ENCODE results near the gene VILL.
A peak's percentile ranks its signal among the peaks of the same experiment; 100 is the strongest.

DNA sequence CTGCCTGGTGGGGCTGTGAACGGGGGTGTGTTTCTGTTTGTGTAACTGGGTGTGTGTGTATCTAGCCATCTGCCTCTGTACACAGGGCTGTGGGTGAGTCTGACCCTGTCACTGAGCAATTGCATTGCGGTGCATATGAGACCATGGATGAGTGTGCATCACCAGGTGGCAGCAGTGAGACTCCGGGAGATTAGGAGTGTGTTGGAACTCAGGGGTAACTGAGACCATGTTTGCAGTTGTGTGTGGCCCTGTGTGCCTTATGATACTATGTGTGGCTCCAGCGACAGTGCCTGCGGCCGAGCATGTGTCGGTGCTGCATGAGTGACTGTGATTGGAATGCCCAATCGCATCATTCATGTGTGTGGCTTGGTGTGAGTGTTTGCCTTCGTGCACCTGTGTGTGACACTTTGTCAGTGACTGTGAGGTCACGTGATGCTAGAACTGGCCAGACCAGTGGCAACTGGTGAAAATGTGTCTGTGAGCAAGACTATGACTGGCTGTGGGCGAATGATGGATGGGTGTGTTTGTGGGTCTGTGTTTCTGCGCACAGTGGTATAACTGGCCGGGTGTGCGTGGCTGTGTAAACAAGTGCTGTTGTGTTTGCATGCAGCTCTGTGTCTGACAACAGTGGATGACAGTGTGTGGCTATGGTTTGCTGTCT, 14.0 kb downstream of the VILL start:
- TF ChIP-seq CTCF (IDR thresholded peaks at IDR 0.05), result peak; percentile 50 to 89 (median 72)
- TF ChIP-seq POLR2A (IDR thresholded peaks at IDR 0.05), result peak in 2 of 3 donors; percentile 6 to 22

Data from body of pancreas (tissue), 4 donors.